Measurements from ENCODE around the gene RAP1GAP.

Gene RAP1GAP

GRCh38 chr1:21607549-21608529 lies 61.3 kb downstream of the RAP1GAP start:
- DNase-seq: peak; percentile 40

GRCh38 chr1:21605964-21606705 lies 63.0 kb downstream of the RAP1GAP start:
- DNase-seq: no peak

DNA sequence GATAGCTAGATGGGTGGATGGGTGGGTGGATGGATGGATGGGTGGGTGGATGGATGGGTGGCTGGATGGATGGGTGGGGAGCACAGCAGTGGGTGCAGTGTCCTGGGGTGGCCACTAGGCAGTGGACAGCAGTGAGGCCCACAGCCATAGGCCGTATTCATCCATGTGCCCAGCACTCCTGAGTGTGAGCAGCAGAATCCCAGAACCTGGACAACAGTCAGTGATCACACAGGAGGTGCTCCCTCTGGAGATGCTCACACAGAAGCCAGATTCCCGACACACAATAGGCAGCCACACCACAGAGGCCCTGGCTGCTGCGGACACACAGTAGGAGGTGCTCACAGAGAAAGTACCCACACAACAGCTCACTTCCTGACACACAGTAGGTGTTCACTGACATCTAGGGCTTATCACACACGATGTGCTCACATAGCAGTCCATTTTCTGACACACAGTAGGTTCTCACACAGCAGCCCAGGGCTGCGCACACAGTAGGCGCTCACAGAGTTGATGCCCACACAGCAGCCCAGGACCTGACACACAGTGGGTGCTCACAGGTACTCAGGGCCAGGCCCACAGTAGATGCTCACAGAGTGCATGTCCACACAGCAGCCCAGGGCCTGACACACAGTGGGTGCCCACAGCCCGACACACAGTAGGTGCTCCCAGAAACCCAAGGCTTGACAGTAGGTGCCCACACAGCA lies 64.0 kb downstream of the RAP1GAP start:
- no peak for DNase-seq

DNA sequence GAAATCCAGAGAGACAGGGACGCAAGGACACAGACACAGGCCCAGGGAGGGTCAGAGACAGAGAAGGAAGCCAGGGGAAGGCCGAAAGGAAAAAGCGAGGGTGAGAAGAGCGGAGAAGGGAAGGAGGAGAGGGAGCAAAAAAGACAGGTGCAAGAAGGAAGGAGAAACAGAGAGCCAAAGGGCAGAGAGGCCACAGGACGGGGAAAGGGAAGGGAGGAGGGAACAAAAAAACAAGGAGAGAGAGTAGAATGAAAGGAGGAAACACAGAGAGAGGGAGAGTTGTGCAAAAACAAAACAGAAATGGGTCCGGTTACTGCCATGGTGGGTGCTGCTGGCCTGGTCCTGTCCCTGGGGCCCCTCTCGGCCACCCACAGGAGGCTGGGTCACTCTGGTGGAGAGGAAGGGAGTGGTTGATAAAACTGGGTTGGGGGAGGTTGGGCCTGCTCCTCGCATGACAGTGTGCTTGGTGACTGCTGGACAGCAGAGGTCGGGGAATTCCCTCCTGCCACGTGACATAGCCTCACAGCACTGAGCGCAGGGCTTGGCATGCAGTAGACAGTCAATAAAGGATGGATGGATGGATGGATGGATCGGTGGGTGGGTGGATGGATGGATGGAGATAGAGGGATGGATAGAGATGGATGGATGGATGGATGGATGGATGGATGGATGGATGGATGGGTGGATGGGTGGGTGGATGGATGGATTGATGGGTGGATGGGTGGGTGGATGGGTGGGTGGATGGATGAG lies 64.8 kb downstream of the RAP1GAP start:
- no peak for DNase-seq

DNA sequence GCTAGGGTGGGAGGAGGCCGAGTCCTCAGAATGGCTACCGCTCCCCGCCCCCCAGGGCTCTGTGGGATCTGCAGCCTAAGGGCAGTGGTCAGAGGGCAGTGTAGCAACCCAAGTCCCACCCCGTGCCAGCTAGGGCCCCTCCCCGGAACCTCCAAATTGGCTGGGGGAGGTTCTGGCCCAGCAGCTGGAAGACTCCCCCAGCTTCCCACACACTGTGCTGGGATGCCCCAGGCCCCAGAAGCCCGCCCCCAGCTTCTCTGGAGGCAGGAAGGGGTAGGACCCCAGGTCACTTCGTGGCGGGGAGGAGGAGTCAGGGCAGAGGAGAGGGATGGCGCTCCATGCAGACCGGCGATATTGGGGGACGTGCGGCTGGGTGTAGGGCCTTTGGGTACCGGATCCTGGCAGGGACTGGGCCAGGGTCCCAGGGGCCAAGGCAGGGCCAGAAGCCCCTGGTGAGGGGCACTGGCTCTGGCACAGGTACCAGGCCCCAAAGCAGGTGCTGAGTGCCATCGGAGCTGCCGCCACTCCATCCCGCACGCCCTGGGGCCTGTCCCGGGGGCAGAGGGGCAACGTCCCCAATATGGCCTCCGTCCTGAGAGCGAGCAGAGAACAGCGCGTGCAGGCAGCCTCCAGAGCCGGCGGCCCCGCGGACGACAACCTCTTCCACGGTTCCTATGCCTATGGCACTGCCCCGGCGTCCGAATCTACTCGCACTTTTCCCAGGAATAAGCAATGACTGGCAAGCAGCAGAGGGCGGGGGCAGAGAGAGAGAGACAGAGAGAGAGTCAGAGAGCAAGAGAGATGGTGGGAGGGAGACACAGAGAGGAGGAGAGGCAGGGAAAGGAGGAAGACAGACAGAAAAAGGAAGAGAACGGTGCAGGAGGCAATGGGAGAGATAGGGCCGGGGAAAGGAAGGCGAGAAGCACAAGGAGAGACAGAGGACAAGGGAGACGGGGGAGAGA lies 65.7 kb downstream of the RAP1GAP start:
- DNase-seq: no peak

DNA sequence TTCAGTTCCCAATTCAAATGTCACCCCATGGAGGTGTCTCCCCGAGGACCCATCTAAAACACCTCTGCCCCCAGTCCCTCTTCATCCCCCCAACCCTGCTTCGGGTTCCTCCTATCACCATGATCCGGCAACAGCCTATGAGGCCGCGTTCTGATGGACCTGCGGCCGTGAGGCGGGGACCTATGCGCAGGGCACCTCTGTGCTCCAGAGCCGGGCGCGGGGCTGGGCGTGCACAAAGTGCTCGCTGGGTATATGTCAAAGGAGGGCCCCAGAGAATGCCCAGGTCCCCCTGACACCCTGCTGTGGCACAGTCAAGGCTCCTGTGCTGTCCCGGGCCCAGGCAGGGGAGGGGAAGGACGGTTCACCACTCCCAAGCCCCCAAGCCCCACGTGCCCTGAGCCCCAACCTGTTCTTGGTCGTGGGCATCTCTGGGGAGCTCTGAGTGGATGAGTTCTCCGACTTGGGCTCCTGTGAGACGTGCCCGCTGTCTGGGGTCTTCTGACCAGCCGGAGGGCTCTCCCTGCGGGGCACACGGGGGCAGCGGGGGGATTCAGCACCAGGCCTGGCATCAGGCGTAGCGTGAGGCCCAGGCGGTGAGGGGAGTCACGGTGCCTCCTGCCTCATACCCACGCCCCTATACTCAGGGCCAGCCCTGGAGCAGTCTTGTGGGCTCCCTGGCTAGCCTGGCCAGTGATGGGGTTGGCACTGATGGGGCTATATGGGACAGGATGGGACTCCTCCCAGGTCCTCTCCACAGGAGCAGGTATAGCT lies 67.7 kb downstream of the RAP1GAP start:
- DNase-seq: no peak

GRCh38 chr1:21599402-21599801 lies 69.8 kb downstream of the RAP1GAP start:
- no peak for DNase-seq

DNA sequence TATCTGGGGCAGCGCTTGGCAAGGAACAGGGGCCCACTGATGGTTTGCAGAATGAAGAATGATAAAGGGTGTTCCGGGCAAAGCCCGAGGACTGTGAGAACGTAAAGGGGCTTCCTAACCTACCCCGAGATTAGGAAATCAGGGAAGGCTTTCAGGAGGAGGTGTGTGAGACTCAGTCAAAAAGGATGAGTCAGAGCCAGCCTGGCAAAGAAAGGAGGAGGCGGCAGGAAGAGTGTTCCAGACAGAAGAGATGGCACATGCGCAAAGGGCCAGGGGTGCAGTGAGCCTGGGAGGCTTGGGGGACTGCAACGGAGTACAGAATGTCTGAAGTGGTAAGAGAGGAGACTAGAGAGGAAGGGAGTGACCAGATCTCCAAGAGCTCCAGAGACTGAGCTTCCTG lies 70.3 kb downstream of the RAP1GAP start:
- DNase-seq: no peak

DNA sequence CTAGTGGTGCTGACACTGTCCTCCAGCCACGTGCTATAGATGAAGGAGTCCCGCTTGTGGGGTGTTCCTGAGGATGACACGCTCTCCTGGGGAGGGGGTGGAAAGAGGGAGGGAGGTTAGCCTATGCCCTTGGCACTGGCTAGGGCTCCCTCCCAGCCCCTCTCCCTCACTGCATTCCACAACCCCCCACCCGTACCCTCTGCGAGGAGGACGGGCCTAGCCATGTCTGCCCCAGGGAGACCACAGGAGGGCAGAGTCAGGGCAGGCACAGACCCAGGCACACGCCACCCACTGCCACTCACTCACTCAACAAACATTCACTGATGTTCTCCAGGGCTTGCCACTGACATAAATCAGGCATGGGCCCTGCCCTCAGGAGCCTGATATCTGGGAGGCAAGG lies 70.7 kb downstream of the RAP1GAP start:
- no peak for DNase-seq

GRCh38 chr1:21597753-21598152 lies 71.4 kb downstream of the RAP1GAP start:
- no peak for DNase-seq

DNA sequence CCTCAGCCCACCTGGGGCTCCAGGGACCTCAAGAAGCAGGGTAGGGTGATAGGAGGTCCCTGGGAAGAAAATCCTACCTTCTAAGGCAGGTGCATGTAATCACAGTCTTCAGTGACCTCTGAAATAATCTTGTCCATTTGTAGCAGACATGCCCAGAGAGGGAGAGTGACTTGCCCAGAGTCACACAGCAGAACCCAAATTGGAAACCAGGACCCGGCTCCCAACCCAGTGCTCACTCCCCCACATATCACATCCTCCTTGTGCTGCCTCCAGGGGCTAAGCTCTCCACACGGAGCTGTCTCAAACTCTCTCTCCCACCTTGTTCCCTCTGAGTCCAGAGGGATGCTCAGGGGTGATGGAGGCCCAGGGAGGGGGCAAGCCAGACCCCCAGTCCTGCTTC lies 72.5 kb downstream of the RAP1GAP start:
- DNase-seq: no peak

- DNase-seq: no peak
Measured at GRCh38 chr1:21596174-21596573, 73.0 kb downstream of the RAP1GAP start.

DNA sequence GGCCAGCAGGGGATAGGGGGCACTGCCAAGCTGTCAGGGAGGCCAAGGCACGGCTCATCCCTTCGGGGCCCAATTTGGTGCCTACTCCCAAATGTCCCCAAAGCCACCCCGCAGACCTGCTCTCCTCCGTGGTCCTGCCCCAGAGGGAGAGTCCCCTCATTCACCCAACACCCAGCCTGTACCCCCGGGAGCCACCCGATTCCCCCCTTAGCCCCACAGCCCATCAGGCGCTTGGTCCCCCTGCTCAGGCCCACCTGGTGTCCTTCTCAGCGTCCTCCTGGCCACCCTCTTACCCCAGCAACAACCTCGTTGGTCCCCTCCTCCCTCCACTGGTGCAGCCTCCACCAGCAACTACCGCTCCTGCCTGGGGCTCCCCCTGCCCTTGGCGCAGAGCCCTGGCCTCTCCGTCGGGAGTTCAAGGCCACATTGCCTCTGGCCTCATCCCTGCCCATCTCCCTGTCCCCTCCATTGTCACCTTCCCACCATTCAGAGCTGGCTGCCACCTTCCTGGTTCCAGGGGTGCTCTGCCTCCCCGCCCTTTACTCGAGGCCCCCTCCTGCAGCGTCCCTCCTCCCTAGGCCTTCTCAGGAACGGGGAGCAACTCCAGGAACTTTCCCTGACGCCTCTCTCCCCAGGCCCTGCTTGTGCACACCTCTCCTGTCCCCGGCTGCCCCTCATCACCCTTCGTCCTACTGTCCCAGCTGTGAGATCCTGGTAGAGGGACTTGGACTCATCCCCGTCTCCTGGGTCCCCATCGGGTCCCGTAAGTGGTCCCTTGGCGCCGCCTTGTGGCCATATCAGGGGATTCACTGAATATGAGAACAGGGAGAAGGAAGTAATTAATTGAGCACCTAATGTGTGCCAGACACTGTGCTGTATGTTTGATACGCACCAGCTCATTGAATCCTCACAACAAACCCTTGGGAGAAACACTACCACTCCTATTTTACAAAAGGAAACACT lies 73.9 kb downstream of the RAP1GAP start:
- DNase-seq: peak; percentile 30

DNA sequence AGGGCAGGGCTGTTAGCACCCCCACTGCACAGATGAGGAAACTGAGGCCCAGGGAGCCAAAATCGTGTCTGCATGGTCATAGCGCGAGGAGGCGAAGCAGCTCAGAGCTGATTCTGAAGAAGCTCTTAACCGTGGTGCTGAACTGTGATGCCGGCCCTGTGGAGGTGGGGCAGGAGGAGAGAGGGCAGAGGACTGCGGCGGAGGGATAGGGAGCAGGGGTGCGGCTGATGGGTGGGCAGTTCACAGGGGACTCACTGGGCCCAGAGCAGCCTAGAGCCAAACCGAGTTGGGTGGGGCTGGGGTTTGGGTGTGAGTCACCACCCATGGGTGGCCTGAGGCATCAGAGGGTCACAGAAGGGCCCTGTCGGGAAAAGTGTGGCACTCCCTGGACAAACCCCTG lies 74.7 kb downstream of the RAP1GAP start:
- no peak for DNase-seq

- DNase-seq: no peak
Measured at GRCh38 chr1:21593231-21593630, 75.9 kb downstream of the RAP1GAP start.

DNA sequence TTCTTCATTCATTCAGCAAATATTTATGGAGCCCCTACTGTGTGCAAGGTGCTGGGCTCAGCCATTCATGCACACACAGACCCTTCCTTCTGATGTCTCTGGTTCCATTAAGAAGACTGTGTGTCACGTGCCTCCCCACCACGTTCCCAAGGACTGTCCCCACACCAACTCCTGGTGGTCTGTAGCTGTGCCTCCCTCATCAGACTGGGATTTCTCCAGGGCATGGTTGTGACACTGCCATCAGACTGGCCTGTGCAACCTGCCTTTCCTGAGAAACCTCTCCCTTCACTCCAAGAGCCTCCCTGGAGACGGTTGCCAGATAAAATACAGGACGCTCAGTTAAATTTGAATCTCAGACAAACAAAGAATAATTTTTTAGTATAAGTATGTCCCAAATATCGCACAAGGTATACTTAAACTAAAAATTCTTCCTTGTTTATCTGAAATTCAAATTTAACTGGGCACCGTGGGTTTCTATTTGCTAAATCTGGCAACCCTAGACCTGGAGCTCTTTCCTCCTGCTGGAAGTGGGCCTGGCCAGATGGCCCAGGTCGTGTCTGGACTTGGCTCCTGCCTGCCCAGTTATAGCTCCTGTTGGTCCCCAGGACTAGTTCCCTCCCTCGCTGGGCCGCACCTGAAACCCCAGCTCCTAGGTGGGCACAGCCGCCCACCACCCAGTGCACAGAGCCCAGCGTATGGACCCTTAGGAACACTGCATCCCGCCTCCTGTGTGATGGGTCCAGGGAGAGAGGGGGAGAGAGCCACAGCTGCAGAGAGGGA lies 76.9 kb downstream of the RAP1GAP start:
- DNase-seq: no peak

GRCh38 chr1:21590934-21591333 lies 78.2 kb downstream of the RAP1GAP start:
- DNase-seq: no peak

DNA sequence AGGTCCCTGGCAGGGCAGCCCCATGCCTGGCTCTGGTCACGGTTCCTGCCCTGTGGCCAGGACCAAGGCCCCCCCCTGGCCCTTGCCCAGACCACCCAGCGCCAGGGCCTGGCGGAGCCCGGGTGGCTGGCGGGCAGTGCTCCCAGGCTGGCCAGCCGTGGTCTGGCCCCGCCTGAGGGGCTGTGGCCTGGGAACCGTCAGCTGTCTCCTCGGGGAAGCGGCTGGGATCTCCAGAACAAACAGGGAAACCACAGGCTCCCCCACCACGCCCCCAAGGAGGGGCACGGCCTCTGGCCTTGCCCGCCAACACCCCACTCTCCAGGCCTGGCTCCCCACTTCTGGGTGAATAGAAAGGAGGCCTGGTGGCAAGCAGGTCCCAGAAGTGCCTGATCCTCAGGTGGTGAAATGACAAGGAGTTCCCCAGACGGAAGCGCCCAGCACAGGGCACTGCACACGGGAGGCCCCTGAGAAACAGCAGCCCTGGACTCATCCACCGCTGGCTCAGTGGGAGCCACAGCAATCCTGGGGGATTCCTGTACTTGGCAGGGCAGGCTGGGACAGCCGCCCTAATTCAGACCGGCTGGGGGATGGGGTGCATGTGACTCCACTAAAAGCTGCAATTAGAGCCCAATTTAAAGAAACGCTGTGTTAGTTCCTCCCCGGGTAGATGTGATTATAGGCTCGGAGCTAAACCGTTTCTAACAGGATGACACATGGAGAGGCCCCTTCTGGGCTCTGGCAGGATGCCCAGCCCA lies 78.9 kb downstream of the RAP1GAP start:
- no peak for DNase-seq

Data from CD4-positive, alpha-beta T cell treated with Interleukin-21 for 1 hour (primary cell).